HUES6 (cell line): ENCODE data around the gene OGFR.

Experiments used
- H3K27ac ChIP-seq: 2 replicates; pipeline ENCODE4 v1.7.0; 2013; ENCODE audit warnings: low read depth, mild to moderate bottlenecking, low read length, inconsistent platforms
- H3K27me3 ChIP-seq: 2 replicates; pipeline ENCODE4 v1.6.1; 2013; ENCODE audit warnings: low read length; ENCODE audit not compliant: control insufficient read depth, insufficient read depth
- H3K36me3 ChIP-seq: 2 replicates; pipeline ENCODE4 v1.6.1; 2013; ENCODE audit warnings: low read length; ENCODE audit not compliant: control insufficient read depth, insufficient read depth
- H3K4me1 ChIP-seq: 2 replicates; pipeline ENCODE4 v1.6.1; 2013; ENCODE audit warnings: low read length; ENCODE audit not compliant: control insufficient read depth, insufficient read depth
- H3K4me3 ChIP-seq: 2 replicates; pipeline ENCODE4 v1.5.1; 2013; ENCODE audit warnings: low read depth, low read length
- H3K9ac ChIP-seq: one replicate; pipeline ENCODE4 v1.6.1; 2013; ENCODE audit warnings: mild to moderate bottlenecking, low read length
- H3K9me3 ChIP-seq: 2 replicates; pipeline ENCODE4 v1.6.1; 2013; ENCODE audit warnings: low read depth, low read length; ENCODE audit not compliant: control insufficient read depth, insufficient read depth

The OGFR gene

DNA sequence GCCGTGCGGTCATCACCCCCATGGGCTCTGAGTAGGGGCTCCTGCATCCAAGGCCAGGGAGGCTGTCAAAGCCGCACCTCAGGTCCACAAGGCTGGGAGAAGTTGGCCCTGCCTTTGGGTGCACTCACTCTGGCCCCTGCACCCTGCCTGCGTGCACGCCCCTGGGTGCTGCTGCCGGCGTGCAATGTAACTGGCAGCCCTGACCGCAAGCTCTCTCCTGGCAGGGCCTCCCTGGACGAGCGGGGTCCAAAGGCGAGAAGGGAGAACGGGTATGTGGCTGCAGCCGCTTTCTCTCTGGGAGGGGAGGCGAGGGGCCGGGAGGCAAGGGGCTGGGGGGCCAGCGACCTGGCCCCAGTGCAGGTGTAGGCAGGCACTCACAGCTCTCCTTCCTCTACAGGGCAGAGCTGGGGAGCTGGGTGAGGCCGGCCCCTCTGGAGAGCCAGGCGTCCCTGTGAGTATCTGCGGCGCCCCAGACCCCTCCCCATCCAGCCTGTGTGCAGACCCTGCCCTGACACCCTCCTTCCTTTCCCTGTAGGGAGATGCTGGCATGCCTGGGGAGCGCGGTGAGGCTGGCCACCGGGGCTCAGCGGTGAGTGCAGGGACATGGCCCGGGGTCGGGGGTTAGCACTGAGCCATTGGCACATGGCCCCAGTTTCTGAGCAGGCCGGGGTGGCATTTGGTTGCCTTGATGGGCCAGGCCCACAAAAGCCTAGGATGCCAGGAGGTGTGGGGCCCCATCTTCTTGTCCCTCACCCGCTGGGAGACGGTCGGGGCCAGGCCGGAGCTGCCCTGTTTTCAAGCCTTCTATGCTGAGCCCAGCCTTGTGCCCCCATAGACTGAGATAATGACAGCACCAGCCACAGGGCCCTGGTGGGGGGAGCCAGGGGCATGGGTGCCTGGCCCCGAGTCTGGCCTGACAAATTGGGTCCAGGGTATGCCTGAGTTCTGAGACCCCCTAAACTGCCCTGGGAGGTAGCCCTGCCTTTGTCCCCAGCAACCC lies 24.9 kb downstream of the OGFR start:
- Histone ChIP-seq H3K9me3 (no peaks in the 10 kb centered on the region), H3K4me1 (peaks cover 31% of the 10 kb centered on the region), H3K27ac (0 out of 2 replicates have a peak overlapping the region, but pooled peaks have one; percentile 15), H3K27me3 (no peaks in the 10 kb centered on the region), H3K9ac (no peak overlapping the region), H3K36me3 (peaks cover 33% of the 10 kb centered on the region), H3K4me3 (no peak overlapping the region)

DNA sequence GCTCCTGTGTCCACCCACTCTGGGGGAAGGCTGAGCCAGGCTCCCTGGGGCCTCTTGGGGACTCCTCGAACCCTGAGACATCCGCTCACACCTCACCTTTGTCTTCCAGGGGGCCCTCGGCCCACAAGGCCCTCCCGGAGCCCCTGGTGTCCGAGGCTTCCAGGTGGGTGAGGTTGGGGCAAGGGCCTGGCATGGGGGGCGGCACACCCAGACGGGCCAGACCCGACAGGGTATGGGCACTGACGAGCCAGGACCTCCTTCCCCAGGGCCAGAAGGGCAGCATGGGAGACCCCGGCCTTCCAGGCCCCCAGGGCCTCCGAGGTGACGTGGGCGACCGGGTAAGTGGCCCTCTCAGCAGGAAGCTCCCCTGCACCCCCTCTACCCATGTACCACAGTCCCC lies 25.6 kb downstream of the OGFR start:
- Histone ChIP-seq H3K9me3 (no peaks in the 10 kb centered on the region), H3K4me1 (peaks cover 26% of the 10 kb centered on the region), H3K36me3 (peaks cover 39% of the 10 kb centered on the region), H3K27ac (no peak overlapping the region), H3K4me3 (no peak overlapping the region), H3K27me3 (no peaks in the 10 kb centered on the region), H3K9ac (no peak overlapping the region)

DNA sequence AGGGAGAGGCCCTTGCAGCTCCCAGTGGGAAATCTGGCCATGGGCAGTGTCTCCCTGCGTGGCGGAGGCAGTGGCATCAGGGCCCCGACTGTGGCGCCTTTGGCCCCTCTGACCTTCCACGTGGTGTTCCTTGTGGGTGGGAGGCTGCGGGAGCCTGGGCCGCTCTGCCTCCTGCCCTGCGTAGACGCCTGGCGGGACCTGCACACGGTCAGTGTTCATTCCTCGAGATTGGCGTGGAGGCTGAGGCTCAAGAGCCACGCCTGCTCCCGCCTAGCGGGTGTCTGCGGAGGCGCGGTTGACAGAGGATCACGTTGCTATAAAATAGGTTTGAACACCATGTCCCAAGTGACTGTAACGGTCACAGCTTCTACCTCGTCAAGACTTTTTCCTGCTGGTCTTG lies 26.2 kb downstream of the OGFR start:
- no peak overlapping the region for H3K27ac ChIP-seq
- no peaks in the 10 kb centered on the region for H3K9me3 ChIP-seq
- H3K27me3 ChIP-seq, result no peaks in the 10 kb centered on the region
- H3K4me3 ChIP-seq, result no peak overlapping the region
- peaks cover 44% of the 10 kb centered on the region for H3K36me3 ChIP-seq
- H3K9ac ChIP-seq, result no peak overlapping the region
- H3K4me1 ChIP-seq, result peaks cover 25% of the 10 kb centered on the region

DNA sequence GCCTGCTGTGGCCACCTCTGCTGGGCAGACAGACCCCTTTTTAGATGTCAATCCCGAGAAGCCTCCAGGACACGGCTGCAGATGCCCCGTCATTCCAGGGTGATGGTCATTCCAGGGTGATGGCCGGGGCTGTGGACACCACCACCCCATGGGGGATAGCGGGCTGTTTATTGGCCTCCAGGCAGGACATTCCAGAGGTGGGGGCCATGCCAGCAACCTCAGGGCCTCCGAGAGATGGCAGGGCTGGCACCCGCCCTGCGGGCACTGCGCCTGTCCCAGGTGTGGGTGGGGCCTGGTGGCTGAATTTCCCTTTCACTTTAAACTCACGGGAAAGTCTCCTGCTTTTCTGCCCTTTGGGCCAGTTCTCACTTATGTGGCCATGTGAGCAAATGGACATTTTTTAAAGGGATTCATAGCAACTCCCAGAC lies 26.7 kb downstream of the OGFR start:
- no peaks in the 10 kb centered on the region for H3K27me3 ChIP-seq
- H3K9ac ChIP-seq, result no peak overlapping the region
- peaks cover 46% of the 10 kb centered on the region for H3K36me3 ChIP-seq

DNA sequence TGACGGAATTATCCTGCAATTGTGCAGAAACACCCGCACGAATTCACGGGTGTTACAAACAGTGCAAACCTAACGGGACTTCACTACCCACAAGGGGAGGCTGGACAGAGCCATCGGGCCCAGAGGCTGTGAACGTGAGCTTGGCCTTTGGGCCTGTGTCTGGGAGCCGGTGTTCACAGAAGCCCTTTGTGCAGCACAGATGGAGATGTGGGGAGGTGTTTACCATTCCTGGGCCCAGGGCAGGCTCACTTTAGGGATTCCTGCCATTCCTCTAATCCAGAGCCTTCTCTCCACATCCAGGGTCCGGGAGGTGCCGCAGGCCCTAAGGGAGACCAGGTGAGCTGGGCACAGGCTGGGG lies 27.2 kb downstream of the OGFR start:
- H3K9me3 ChIP-seq, result no peaks in the 10 kb centered on the region
- peaks cover 25% of the 10 kb centered on the region for H3K4me1 ChIP-seq
- no peak overlapping the region for H3K9ac ChIP-seq
- H3K27ac ChIP-seq, result no peak overlapping the region
- no peaks in the 10 kb centered on the region for H3K27me3 ChIP-seq
- no peak overlapping the region for H3K4me3 ChIP-seq
- H3K36me3 ChIP-seq, result peaks cover 49% of the 10 kb centered on the region

More for the DNA sequence above, 26.7 kb downstream of the OGFR start:
- no peak overlapping the region for H3K27ac ChIP-seq
- peaks cover 25% of the 10 kb centered on the region for H3K4me1 ChIP-seq
- no peaks in the 10 kb centered on the region for H3K9me3 ChIP-seq
- no peak overlapping the region for H3K4me3 ChIP-seq

DNA sequence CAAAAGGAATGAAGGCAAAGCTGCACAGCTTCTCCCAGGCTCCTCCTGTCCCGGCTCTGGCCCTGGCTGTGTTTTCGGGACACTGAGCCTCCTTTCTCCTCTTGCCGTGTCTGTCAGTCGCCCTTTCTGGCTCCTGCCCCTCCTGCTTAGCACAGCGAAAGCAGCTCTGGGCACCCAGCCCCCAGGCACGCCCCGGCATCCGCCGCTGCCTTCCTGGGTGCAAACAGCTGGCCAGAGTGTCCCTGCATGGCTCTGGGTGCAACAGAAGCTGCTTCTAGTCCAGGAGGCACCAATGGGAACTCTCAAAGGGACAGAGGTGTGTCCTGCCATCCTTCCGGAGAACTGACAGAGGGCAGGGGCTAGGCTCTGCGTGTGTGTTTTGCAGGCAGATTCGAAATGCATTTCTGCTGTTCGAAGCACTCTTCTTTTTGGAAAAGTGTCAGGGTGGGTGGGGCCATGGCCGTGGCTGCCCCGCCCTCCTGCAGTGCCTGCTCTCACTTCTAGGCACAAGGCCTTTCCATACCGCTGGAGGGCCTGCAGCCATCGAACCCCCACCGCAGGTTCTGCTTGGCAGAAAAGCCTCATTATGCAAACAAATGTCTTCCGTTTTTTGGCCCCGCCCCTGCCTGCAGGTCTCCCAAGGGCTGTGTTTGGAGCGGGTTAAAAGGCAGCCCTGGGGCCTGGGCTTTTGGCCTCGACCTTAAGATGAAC lies 27.7 kb downstream of the OGFR start:
- H3K36me3 ChIP-seq, result peaks cover 51% of the 10 kb centered on the region
- H3K27ac ChIP-seq, result no peak overlapping the region
- H3K9me3 ChIP-seq, result no peaks in the 10 kb centered on the region
- H3K4me3 ChIP-seq, result peak overlapping the region; percentile 29; the same call in 1 of the 2 replicates
- H3K4me1 ChIP-seq, result peaks cover 25% of the 10 kb centered on the region
- no peak overlapping the region for H3K9ac ChIP-seq
- no peaks in the 10 kb centered on the region for H3K27me3 ChIP-seq

DNA sequence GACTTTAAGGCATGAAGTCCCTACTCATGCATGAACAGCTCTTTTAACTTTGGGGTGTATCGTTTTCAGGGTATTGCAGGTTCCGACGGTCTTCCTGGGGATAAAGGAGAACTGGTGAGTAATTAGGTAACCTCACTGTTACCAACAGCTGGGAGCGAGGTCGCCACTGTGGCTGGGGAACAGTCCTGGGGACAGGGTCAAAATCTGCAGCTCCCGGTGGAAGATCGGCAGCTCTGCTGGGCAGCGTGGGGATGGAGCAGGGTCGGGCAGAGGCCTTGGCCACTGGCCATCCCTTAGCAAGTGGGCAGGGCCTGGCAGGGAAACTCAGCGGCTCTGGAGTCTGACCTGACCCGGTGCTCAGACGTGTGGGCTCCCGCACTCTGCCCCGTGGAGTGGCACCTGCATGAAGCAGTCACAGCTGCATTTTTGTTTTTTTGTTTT lies 28.3 kb downstream of the OGFR start:
- peak overlapping the region; percentile 29; the same call in 1 of the 2 replicates for H3K4me3 ChIP-seq
- peaks cover 25% of the 10 kb centered on the region for H3K4me1 ChIP-seq
- H3K9ac ChIP-seq, result no peak overlapping the region
- H3K9me3 ChIP-seq, result no peaks in the 10 kb centered on the region
- no peaks in the 10 kb centered on the region for H3K27me3 ChIP-seq
- peaks cover 47% of the 10 kb centered on the region for H3K36me3 ChIP-seq
- H3K27ac ChIP-seq, result no peak overlapping the region

DNA sequence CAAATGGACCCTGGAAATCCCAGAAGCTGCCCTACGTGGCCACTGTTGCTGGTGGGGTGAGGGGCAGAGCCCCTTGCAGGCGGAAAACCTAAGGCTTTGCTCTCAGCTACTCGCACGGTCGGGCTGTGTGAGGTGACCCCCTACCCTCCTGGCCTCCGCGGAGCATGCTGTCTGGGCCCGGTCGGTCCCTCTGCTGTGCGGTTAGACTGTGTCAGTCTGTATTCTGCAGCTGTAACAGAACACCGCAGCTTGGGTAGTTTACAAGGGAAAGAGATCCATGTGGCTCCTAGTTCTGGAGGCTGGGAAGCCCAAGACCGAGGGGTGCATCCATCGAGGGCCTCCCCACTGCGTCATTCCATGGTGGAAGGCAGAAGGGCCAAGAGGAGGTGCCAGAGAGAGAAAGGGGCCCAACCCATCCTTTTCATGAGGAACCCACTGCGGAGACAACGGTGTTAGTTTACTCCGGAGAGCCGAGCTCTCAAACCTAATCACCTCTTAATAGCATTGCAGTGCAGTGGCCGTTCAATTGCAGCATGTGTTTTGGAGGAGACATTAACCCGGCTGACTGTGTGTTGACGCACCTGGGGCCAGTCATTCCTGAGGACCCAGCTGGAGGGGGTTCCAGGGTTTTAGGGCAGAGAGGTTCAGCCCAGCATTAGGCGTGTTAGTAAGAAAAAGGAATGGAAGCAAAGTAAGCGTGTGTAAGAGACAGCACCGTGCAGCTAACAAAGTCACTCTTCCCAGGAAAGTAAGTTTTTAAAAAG lies 30.5 kb downstream of the OGFR start:
- Histone ChIP-seq H3K27me3 (no peaks in the 10 kb centered on the region), H3K36me3 (peaks cover 50% of the 10 kb centered on the region), H3K4me1 (peaks cover 25% of the 10 kb centered on the region), H3K27ac (no peak overlapping the region), H3K9me3 (no peaks in the 10 kb centered on the region), H3K9ac (no peak overlapping the region), H3K4me3 (no peak overlapping the region)

DNA sequence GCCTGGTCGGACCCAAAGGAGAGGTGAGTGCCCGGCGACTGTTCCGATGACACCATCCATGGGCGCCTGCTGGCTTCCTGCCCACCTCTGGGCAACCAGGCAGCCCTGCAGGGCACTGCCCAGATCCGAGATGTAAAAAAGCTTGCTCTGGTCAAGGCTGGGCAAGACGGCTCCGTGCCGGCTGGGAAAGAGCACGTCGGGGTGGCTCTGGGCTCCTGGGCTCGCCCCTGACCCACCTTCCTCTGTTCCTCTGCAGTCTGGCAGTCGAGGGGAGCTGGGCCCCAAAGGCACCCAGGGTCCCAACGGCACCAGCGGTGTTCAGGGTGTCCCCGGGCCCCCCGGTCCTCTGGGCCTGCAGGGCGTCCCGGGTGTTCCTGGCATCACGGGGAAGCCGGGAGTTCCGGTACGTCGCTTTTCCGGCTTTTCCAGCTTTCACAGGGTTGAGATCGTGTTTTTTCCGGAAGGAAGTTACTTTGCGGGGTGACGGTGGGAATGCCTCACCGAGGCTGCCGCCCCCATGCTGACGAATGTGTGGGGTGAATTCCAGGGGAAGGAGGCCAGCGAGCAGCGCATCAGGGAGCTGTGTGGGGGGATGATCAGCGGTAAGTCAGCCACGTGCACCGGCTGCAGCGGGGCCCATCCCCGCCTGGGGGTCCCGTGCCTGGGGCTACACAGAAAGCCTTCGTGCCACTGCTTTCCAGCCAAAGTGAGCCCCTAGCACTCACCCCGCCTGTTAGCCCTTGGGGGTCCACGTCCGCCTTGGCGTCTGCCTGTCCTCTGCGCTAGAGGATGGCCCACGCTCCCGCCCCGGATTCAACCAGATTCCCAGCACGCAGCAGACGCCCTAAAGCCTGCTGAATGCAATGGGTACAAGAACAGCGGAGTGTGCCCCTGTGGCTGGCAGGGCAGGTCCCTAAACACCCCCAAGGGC lies 31.6 kb downstream of the OGFR start:
- Histone ChIP-seq H3K27ac (no peak overlapping the region), H3K4me1 (peaks cover 20% of the 10 kb centered on the region), H3K36me3 (peaks cover 52% of the 10 kb centered on the region)

DNA sequence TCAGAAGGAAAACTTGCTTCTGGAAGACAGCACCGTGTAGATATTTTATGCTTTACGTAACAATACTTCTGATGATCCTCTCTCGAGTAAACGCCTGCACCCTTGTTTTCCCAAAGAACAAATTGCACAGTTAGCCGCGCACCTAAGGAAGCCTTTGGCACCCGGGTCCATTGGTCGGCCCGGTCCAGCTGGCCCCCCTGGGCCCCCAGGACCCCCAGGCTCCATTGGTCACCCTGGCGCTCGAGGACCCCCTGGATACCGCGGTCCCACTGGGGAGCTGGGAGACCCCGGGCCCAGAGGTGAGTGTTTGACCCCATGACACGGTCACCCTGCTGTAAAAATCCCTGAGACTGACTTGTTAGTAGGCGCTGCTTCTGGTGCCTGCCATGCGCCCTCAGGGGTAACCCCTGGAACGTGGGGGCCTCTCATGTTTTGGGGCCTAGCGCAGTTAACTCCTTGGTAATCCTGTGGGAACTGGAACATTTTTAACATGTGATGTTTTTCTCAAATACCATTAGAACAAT lies 32.4 kb downstream of the OGFR start:
- Histone ChIP-seq H3K36me3 (peaks cover 51% of the 10 kb centered on the region), H3K9ac (no peak overlapping the region), H3K4me1 (peaks cover 11% of the 10 kb centered on the region), H3K9me3 (no peaks in the 10 kb centered on the region), H3K27ac (no peak overlapping the region), H3K27me3 (no peaks in the 10 kb centered on the region), H3K4me3 (no peak overlapping the region)

More for the DNA sequence above, 31.6 kb downstream of the OGFR start:
- Histone ChIP-seq H3K9ac (no peak overlapping the region), H3K9me3 (no peaks in the 10 kb centered on the region), H3K27me3 (no peaks in the 10 kb centered on the region), H3K4me3 (no peak overlapping the region)
